Activated naive CD4-positive, alpha-beta T cell treated with anti-CD3 and anti-CD28 coated beads, Interleukin-2, amount 50 U/mL, for 72 hours (primary cell): ENCODE results near the gene ATXN7. TPM values are rescaled to one million over a fixed set of nuclear protein-coding genes. Genes with fewer than 3 reads are reported as not detected.
A peak's percentile ranks its signal among the peaks of the same experiment; 100 is the strongest.

Experiments used
- ATAC-seq, 2 donors: fragments of 150-1000 bp; cut with Tn5 transposase; 2 replicates each; pipeline ENCODE4 v1.10.0; 2021; ENCODE audit warnings: mild to moderate bottlenecking in 2 of 2, moderate library complexity in 2 of 2
- DNase-seq, 2 donors: peaks; one replicate each; pipeline ENCODE4 v3.0.0; 2021 to 2022; ENCODE audit warnings: low spot score in 2 of 2
- H3K27ac Mint-ChIP-seq, 2 donors: one replicate each; pipeline ENCODE4 v1.8.0; 2022; ENCODE audit warnings: mild to moderate bottlenecking in 2 of 2, mixed read lengths in 2 of 2
- H3K36me3 Mint-ChIP-seq, 2 donors: one replicate each; pipeline ENCODE4 v1.8.0; 2022; ENCODE audit warnings: mixed read lengths in 2 of 2
- H3K9me3 Mint-ChIP-seq, 2 donors: one replicate each; pipeline ENCODE4 v1.8.0; 2022; ENCODE audit warnings: mixed read lengths in 2 of 2
- total RNA-seq, 2 donors: library from RNA; stranded (reverse); gene quantifications; one replicate each; pipeline ENCODE4 v1.2.3, GENCODE V29; 2022

The ATXN7 gene
- total RNA-seq, 2 donors from 2014 or later: 28.6 to 54.9 TPM

DNA sequence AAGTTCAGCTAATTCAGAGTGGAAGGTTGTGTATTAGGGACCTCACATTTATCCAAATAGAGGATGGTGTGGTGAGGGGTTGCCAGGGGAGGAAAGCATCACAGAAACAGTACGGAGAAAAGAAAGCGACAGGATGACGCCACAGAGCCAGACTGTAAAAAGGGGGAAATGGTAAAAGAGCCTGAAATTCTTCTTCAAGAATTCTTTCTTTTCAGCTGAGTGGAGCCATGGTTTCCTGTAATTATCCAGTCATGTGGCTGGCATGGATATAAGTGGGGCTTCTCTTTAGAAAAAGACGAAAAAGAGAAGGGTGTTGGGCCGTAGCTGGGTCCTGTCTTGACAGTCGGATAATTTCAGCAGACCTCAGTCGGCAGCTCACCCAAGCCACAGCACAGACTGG is 184.1 kb downstream of the ATXN7 start:
- Mint-ChIP-seq H3K36me3 (no peaks in the 10 kb centered on the region), H3K9me3 (no peaks in the 10 kb centered on the region), H3K27ac (no peak overlapping the region)
- ATAC-seq (no peak), DNase-seq (no peak)

DNA sequence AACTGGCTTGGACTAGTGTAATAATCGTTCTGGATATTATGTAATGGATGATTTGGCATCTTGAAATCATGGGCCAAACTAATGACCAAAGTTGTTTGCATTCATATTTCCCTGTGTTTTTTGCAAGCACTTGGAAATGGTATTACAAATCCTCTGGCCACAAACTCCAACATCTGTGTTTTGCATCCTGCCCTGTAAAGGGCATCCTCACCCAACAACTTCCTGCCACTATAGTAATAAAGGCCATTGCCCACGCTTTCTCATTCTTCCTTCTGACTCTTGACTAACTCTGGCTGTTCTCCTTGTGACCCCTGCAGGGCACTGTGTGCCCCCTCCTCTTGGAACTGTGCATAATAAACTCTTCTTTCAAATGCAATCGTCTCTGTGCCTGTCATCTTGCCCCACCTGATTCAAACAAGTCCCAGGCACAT is 185.0 kb downstream of the ATXN7 start:
- ATAC-seq: peak; percentile 73 to 76
- no peak for DNase-seq

DNA sequence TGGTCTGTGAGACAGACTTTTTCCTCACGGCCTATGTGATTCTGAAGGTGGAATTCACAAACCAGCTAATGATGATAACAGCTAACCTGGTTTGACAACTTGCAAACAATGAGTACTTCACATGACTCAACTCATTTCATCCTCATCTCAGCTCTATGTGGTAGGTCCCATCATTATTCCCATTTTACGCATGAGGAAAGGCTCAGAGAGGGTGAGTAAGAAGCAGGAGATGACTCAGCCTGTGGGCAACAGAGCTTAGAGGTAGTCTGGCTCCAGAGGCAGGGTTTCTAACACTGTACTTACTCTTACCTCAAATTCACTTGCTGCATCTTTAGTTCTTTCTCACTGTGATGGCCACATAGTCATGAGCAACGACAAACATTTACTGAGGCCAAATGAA is 185.5 kb downstream of the ATXN7 start:
- no peaks in the 10 kb centered on the region for H3K36me3 Mint-ChIP-seq
- DNase-seq: peak in 1 of 2 donors; percentile 14
- peak; percentile 95 to 96 for ATAC-seq
- peak overlapping the region in 1 of 2 donors; percentile 46 for H3K27ac Mint-ChIP-seq
- H3K9me3 Mint-ChIP-seq: no peaks in the 10 kb centered on the region

More for the DNA sequence above, 185.0 kb downstream of the ATXN7 start:
- Mint-ChIP-seq H3K9me3 (no peaks in the 10 kb centered on the region), H3K27ac (peak overlapping the region in 1 of 2 donors; percentile 46), H3K36me3 (no peaks in the 10 kb centered on the region)

DNA sequence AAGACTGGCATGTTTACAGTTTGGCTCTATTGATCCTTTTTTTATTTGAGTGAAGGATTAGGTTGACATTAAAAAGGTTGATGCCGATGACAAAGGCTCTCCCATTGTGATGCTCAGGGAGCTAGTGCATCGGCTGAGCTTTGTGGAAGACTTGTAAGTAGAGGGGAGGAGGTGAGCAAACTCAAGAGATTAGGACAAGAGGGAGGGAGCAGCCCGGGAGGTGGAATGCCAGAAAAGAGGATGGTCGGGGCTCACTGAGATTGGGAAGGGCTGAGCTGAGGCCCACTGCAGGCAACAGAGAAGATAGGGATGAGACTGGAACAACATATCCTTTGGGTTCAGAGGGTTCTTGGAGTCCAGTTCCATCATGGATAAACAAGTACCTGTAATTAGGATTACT is 186.2 kb downstream of the ATXN7 start:
- ATAC-seq (no peak), DNase-seq (no peak)
- H3K36me3 Mint-ChIP-seq: no peaks in the 10 kb centered on the region
- H3K9me3 Mint-ChIP-seq: no peaks in the 10 kb centered on the region
- peak overlapping the region in 1 of 2 donors; percentile 51 for H3K27ac Mint-ChIP-seq

Other genes starting within 250 kb of the ATXN7 start
- not detected for gene SNTN, start 211.2 kb upstream of the ATXN7 start, total RNA-seq
- not detected for gene C3orf49, start 44.6 kb upstream of the ATXN7 start, total RNA-seq
- 10 to 100 TPM; 15.6 to 89.2 TPM for gene THOC7, start 62 bp upstream of the ATXN7 start, total RNA-seq
- gene SCAANT1, start 48.5 kb downstream of the ATXN7 start, total RNA-seq: not detected
- gene PSMD6, start 159.6 kb downstream of the ATXN7 start, total RNA-seq: 100 to 1,000 TPM in 1 of 2 donors, 10 to 100 TPM in 1; 87.1 to 166 TPM